ENCODE results near the gene TNFRSF21. TPM values are rescaled to one million over a fixed set of nuclear protein-coding genes. Genes with fewer than 3 reads are reported as not detected.

TNFRSF21 gene
- total RNA-seq, 1 experiment from 2014 or later = 106 TPM

DNA sequence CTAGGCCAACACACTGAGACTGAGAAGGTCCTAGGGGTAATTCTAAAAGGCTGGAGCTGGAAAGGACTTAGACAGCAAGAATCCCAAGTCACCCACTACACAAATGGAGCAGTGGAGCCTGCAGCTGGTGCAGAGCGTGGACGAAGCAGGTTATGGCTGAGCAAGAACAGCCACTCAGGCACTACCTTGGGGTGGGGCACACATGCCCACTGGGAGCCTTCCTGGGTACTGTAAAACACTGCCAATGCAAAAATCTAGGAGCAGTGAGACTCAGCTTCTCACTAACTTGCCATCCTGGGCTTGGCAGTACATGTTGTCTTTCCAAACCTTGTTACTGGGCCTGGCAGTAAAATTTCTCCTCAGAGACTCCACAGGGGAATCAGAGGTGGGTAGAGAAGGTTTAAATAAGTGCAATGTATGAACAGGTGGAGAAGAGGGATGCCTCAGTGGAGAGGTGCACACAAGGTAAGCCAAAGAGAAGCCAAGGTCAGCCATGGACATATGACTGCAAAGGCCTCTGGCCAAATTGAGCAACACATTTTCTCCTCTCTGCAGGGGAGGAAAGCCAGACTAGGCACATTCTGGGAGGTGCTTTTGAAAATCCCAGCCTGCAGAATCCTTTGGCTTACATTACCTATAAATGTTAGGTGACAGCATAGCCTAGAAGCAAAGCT, 105.6 kb downstream of the TNFRSF21 start:
- POLR2A ChIA-PET (ENCODE audit: unreplicated experiment) = interaction anchor here (0.6 kb wide), 1 partner anchor 160 kb away, joined by 6 read pairs; no protein-coding TSS in a partner anchor
- Histone ChIP-seq H3K36me3 (ENCODE audit: low read depth, low read length) (no peaks in the 10 kb centered on the region), H3K9ac (ENCODE audit: low read length) (no peak overlapping the region), H3K4me3 (ENCODE audit: low read length) (no peak overlapping the region), H4K20me1 (ENCODE audit: low read length) (no peaks in the 10 kb centered on the region), H3K27ac (ENCODE audit: low read length) (peak overlapping the region; percentile 27; the same call in 1 of the 2 replicates), H3K9me2 (replicated peaks; ENCODE audit: low read length) (0 out of 2 replicates have a peak, but pooled peaks cover 3% of the 10 kb centered on the region), H3K4me2 (ENCODE audit: low read length) (0 out of 2 replicates have a peak overlapping the region, but pooled peaks have one; percentile 12), H2AFZ (ENCODE audit: low read length) (no peak overlapping the region), H3K27me3 (ENCODE audit: low read length) (no peaks in the 10 kb centered on the region), H3F3A (ENCODE audit: low read length, unreplicated experiment) (no peaks in the 10 kb centered on the region), H3K4me1 (ENCODE audit: insufficient read depth, low read length) (peaks cover 11% of the 10 kb centered on the region), H3K9me3 (ENCODE audit: low read length) (no peaks in the 10 kb centered on the region), H3K79me2 (ENCODE audit: low read length) (no peaks in the 10 kb centered on the region)
- intact Hi-C loops (cut with micrococcal nuclease) = no loop called here
- ATAC-seq = 0 out of 2 replicates have a peak, but pooled peaks have one; percentile 17
- CTCF ChIA-PET = no interaction called here
- no TSS peak for BruUV-seq (replicated peaks)
- TF ChIP-seq EZH2 (IDR thresholded peaks at IDR 0.05; ENCODE audit: low read length, unreplicated experiment) (no peak), EZH2phosphoT487 (IDR thresholded peaks at IDR 0.05; ENCODE audit: borderline replicate concordance, low read length) (no peak)
- TF ChIP-seq, protein P1, sequence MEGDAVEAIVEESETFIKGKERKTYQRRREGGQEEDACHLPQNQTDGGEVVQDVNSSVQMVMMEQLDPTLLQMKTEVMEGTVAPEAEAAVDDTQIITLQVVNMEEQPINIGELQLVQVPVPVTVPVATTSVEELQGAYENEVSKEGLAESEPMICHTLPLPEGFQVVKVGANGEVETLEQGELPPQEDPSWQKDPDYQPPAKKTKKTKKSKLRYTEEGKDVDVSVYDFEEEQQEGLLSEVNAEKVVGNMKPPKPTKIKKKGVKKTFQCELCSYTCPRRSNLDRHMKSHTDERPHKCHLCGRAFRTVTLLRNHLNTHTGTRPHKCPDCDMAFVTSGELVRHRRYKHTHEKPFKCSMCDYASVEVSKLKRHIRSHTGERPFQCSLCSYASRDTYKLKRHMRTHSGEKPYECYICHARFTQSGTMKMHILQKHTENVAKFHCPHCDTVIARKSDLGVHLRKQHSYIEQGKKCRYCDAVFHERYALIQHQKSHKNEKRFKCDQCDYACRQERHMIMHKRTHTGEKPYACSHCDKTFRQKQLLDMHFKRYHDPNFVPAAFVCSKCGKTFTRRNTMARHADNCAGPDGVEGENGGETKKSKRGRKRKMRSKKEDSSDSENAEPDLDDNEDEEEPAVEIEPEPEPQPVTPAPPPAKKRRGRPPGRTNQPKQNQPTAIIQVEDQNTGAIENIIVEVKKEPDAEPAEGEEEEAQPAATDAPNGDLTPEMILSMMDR (conservative IDR thresholded peaks at IDR 0.05; ENCODE audit: low read depth, low read length) = no peak
- no peak for DNase-seq

DNA sequence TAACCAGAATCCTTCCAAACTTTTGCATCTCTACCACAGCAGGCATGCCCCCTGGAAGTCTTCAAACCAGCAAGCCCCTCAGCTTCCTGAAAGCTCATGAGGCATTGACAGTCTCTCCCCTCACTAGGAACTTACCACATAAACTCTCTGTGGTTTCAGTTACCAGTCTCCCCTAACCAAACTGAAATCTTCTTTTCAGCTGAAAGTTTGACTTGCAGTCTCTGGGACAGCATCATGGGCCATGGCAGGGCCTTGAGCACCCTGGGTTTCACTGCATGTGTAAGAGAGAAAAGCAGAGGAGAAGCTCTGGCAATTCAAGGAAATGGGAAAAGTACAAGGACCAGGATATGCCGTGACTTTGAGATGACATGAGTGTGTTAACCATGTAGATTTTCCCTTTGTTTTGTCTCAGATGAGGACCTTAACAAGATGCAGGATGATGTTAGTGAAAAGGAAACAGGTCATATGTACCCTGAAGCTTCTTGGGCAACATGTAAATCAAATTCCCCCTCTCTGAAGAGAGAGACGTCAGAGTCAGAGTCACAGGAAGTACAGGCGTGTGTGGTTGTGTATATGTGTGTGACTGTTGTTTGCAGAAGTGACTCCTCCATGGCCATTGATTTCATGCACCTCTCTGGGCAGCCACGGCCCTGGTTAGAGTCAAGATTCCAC, 106.3 kb downstream of the TNFRSF21 start:
- peak; percentile 41 for DNase-seq
- TF ChIP-seq EZH2phosphoT487 (IDR thresholded peaks at IDR 0.05; ENCODE audit: borderline replicate concordance, low read length) (no peak), EZH2 (IDR thresholded peaks at IDR 0.05; ENCODE audit: low read length, unreplicated experiment) (no peak)
- TF ChIP-seq, protein P1 (conservative IDR thresholded peaks at IDR 0.05; ENCODE audit: low read depth, low read length) = no peak
- Histone ChIP-seq H3K4me3 (ENCODE audit: low read length) (no peak overlapping the region), H3K36me3 (ENCODE audit: low read depth, low read length) (no peaks in the 10 kb centered on the region), H2AFZ (ENCODE audit: low read length) (no peak overlapping the region), H3K27me3 (ENCODE audit: low read length) (no peaks in the 10 kb centered on the region), H3K9me3 (ENCODE audit: low read length) (no peaks in the 10 kb centered on the region), H3K4me1 (ENCODE audit: insufficient read depth, low read length) (peaks cover 11% of the 10 kb centered on the region), H3F3A (ENCODE audit: low read length, unreplicated experiment) (no peaks in the 10 kb centered on the region), H3K27ac (ENCODE audit: low read length) (peak overlapping the region; percentile 27; the same call in 1 of the 2 replicates), H3K79me2 (ENCODE audit: low read length) (no peaks in the 10 kb centered on the region), H3K9me2 (replicated peaks; ENCODE audit: low read length) (0 out of 2 replicates have a peak, but pooled peaks cover 3% of the 10 kb centered on the region), H3K4me2 (ENCODE audit: low read length) (0 out of 2 replicates have a peak overlapping the region, but pooled peaks have one; percentile 12), H3K9ac (ENCODE audit: low read length) (no peak overlapping the region), H4K20me1 (ENCODE audit: low read length) (no peaks in the 10 kb centered on the region)
- intact Hi-C loops (cut with micrococcal nuclease) = no loop called here
- BruUV-seq (replicated peaks) = no TSS peak
- ATAC-seq = peak; percentile 89
- ChIA-PET POLR2A (ENCODE audit: unreplicated experiment) (no interaction called here), CTCF (no interaction called here)
